ENCODE measurements around the gene EIF6.
A peak's percentile ranks its signal among the peaks of the same experiment; 100 is the strongest.

The EIF6 gene

DNA sequence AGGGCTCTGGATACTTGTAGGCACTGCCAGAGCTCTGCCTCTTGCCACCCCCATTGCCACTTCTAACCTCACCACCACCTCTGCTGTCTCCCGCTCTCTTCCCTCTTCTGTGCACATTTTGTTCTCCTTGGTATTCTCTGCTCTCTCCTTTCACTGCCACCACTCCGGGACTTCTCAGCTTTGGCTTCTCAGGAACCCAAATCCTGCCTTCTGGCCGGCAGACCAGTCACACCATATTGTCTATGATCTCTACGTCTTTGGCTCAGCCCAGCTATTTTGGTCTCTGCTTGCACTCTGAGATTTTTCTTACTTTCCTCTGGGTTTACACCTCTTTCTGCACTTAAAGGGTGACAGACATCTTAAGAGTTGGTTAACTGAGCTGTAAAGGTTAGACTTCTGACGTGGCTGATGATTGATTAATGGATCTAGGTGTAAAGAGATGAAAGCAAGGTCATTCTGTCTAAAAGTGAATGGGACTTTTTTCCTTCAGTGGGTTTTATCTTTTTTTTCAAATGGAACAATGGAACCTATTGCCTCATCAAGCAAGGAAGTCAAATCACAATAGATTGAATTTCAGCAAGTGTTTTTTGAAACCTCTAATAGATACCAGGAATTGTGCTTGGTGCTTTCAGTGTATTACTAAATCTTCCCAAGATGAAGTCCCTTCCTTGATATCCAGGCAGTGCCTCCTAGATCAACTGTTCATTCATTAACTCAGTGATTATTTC is 44.3 kb downstream of the EIF6 start:
- H3K4me3 ChIP-seq (ENCODE audit: low read depth, low read length), result no peak overlapping the region
- DNase-seq (ENCODE audit: low read depth), result no peak
- TF ChIP-seq, protein P1, sequence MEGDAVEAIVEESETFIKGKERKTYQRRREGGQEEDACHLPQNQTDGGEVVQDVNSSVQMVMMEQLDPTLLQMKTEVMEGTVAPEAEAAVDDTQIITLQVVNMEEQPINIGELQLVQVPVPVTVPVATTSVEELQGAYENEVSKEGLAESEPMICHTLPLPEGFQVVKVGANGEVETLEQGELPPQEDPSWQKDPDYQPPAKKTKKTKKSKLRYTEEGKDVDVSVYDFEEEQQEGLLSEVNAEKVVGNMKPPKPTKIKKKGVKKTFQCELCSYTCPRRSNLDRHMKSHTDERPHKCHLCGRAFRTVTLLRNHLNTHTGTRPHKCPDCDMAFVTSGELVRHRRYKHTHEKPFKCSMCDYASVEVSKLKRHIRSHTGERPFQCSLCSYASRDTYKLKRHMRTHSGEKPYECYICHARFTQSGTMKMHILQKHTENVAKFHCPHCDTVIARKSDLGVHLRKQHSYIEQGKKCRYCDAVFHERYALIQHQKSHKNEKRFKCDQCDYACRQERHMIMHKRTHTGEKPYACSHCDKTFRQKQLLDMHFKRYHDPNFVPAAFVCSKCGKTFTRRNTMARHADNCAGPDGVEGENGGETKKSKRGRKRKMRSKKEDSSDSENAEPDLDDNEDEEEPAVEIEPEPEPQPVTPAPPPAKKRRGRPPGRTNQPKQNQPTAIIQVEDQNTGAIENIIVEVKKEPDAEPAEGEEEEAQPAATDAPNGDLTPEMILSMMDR (IDR thresholded peaks at IDR 0.05; ENCODE audit: insufficient read depth, low read depth, low read length, missing control alignments), result no peak

- DNase-seq (ENCODE audit: low read depth), result peak; percentile 10
- TF ChIP-seq, protein P1 (IDR thresholded peaks at IDR 0.05; ENCODE audit: insufficient read depth, low read depth, low read length, missing control alignments), result no peak
These were observed 45.8 kb downstream of the EIF6 start for GRCh38 chr20:35238735-35239134.

GRCh38 chr20:35238170-35238569 is 46.4 kb downstream of the EIF6 start:
- no peak for DNase-seq (ENCODE audit: low read depth)
- TF ChIP-seq, protein P1 (IDR thresholded peaks at IDR 0.05; ENCODE audit: insufficient read depth, low read depth, low read length, missing control alignments), result no peak
- H3K4me3 ChIP-seq (ENCODE audit: low read depth, low read length), result no peak overlapping the region

More at GRCh38 chr20:35238735-35239134, 45.8 kb downstream of the EIF6 start:
- H3K4me3 ChIP-seq (ENCODE audit: low read depth, low read length), result no peak overlapping the region

DNA sequence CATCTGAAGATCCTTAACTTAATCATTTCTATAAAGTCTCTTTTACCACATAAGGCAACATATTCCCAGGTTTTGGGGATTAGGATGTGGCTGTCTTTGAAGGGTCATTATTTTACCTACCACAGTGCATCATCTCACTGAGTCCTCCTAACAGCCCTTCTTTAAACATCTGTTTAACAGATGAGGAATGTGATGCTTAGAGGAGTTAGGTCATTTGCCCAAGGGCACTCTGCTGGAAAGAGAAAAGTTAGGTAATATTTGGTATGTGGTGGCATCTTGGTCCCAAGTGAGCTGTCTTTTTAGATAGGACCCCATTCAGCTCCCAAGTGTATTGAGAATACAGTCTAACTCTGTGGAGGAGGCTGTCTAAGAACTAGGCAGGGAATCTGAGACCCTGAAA is 47.1 kb downstream of the EIF6 start:
- no peak for DNase-seq (ENCODE audit: low read depth)
- TF ChIP-seq, protein P1 (IDR thresholded peaks at IDR 0.05; ENCODE audit: insufficient read depth, low read depth, low read length, missing control alignments), result no peak
- no peak overlapping the region for H3K4me3 ChIP-seq (ENCODE audit: low read depth, low read length)

GRCh38 chr20:35235881-35236280 is 48.7 kb downstream of the EIF6 start:
- H3K4me3 ChIP-seq (ENCODE audit: low read depth, low read length), result no peak overlapping the region
- TF ChIP-seq, protein P1 (IDR thresholded peaks at IDR 0.05; ENCODE audit: insufficient read depth, low read depth, low read length, missing control alignments), result no peak
- DNase-seq (ENCODE audit: low read depth), result no peak

- no peak for DNase-seq (ENCODE audit: low read depth)
These were observed 52.0 kb downstream of the EIF6 start for GRCh38 chr20:35232575-35232974.

More at GRCh38 chr20:35232575-35232974, 52.0 kb downstream of the EIF6 start:
- TF ChIP-seq, protein P1 (IDR thresholded peaks at IDR 0.05; ENCODE audit: insufficient read depth, low read depth, low read length, missing control alignments), result no peak
- H3K4me3 ChIP-seq (ENCODE audit: low read depth, low read length), result no peak overlapping the region
